CD14-positive monocyte (primary cell): ENCODE results near the gene DPM2. TPM values are rescaled to one million over a fixed set of nuclear protein-coding genes. Genes with fewer than 3 reads are reported as not detected.

ENCODE experiments used
- DNase-seq, 3 donors: peaks; one replicate each; pipeline ENCODE4 v3.0.0-alpha.2; 2011 to 2022
- H2AFZ ChIP-seq: 2 replicates; pipeline ENCODE4 v1.6.0; 2012; ENCODE audit warnings: mild to moderate bottlenecking, low read depth, low read length, inconsistent platforms; ENCODE audit not compliant: insufficient read depth, poor library complexity, severe bottlenecking
- H3K27ac ChIP-seq, 2 donors: 1 replicate in 1 of 2; 2 replicates in 1 of 2; pipeline ENCODE4 v1.5.1; 2012 to 2013; ENCODE audit warnings: low read length in 2 of 2, control low read depth in 1 of 2, inconsistent platforms in 1 of 2, low read depth in 1 of 2, mild to moderate bottlenecking in 1 of 2
- H3K27me3 ChIP-seq, 2 donors: one replicate each; pipeline versions ENCODE4 v1.6.0 to v1.6.1; 2011 to 2013; ENCODE audit warnings: low read length in 2 of 2; ENCODE audit not compliant: control insufficient read depth in 2 of 2, insufficient read depth in 2 of 2
- H3K36me3 ChIP-seq, 2 donors: replicated peaks in 1 of 2; 1 replicate in 1 of 2; 2 replicates in 1 of 2; pipeline versions ENCODE4 v1.5.1 to v1.6.1; 2012 to 2013; ENCODE audit warnings: low read length in 2 of 2, control low read depth in 1 of 2, inconsistent platforms in 1 of 2, mild to moderate bottlenecking in 1 of 2; ENCODE audit not compliant: insufficient read depth in 2 of 2, control insufficient read depth in 1 of 2
- H3K4me1 ChIP-seq, 2 donors: 1 replicate in 1 of 2; 2 replicates in 1 of 2; pipeline versions ENCODE4 v1.5.1 to v1.6.1; 2012 to 2013; ENCODE audit warnings: low read length in 2 of 2, control low read depth in 1 of 2, inconsistent platforms in 1 of 2, mild to moderate bottlenecking in 1 of 2, moderate library complexity in 1 of 2; ENCODE audit not compliant: insufficient read depth in 2 of 2, control insufficient read depth in 1 of 2
- H3K4me2 ChIP-seq: replicated peaks from 2 replicates; pipeline ENCODE3; 2012; ENCODE audit warnings: low read length, moderate library complexity, mild to moderate bottlenecking; ENCODE audit not compliant: poor library complexity, severe bottlenecking; ENCODE audit errors: extremely low read depth
- H3K4me3 ChIP-seq, 3 experiments: fragments of 200-600 bp in 1 of 3; sonication (generic) in 1 of 3; replicated peaks in 1 of 3; 1 replicate in 2 of 3; 2 replicates in 1 of 3; pipeline ENCODE4 v1.5.1; 2011 to 2013; ENCODE audit warnings: low read length in 3 of 3, mild to moderate bottlenecking in 3 of 3, control low read depth in 2 of 3, low read depth in 2 of 3, inconsistent platforms in 1 of 3, moderate library complexity in 1 of 3
- H3K79me2 ChIP-seq: 2 replicates; pipeline ENCODE4 v1.6.0; 2012; ENCODE audit warnings: mild to moderate bottlenecking, control low read depth, inconsistent platforms, low read length, moderate library complexity; ENCODE audit not compliant: insufficient read depth
- H3K9ac ChIP-seq: 2 replicates; pipeline ENCODE4 v1.6.0; 2017; ENCODE audit warnings: low read length, mild to moderate bottlenecking; ENCODE audit not compliant: insufficient read depth, poor library complexity, severe bottlenecking
- H3K9me3 ChIP-seq, 2 donors: replicated peaks in 1 of 2; 1 replicate in 1 of 2; 2 replicates in 1 of 2; pipeline versions ENCODE4 v1.5.1 to v1.6.1; 2012 to 2013; ENCODE audit warnings: low read length in 2 of 2, control low read depth in 1 of 2; ENCODE audit not compliant: control insufficient read depth in 1 of 2, insufficient read depth in 1 of 2
- H4K20me1 ChIP-seq: 2 replicates; pipeline ENCODE4 v1.6.0; 2012; ENCODE audit warnings: mild to moderate bottlenecking, low read length, control low read depth, moderate library complexity; ENCODE audit not compliant: insufficient read depth
- H3K27ac Mint-ChIP-seq, 7 donors: one replicate each; pipeline ENCODE4 v1.8.0; 2020; ENCODE audit warnings: mild to moderate bottlenecking in 7 of 7, mixed read lengths in 7 of 7, moderate library complexity in 6 of 7, inconsistent platforms in 2 of 7
- H3K27me3 Mint-ChIP-seq, 3 donors: one replicate each; pipeline ENCODE4 v1.8.0; 2021 to 2022; ENCODE audit warnings: low read depth in 3 of 3, mild to moderate bottlenecking in 3 of 3, mixed read lengths in 3 of 3, moderate library complexity in 3 of 3, inconsistent platforms in 1 of 3
- H3K36me3 Mint-ChIP-seq, 2 donors: one replicate each; pipeline ENCODE4 v1.8.0; 2020; ENCODE audit warnings: mixed read lengths in 2 of 2, inconsistent platforms in 1 of 2, mild to moderate bottlenecking in 1 of 2
- H3K4me1 Mint-ChIP-seq: one replicate; pipeline ENCODE4 v1.8.0; 2020; ENCODE audit warnings: mild to moderate bottlenecking, mixed read lengths
- H3K4me3 Mint-ChIP-seq, 2 donors: one replicate each; pipeline ENCODE4 v1.8.0; 2020; ENCODE audit warnings: mild to moderate bottlenecking in 2 of 2, mixed read lengths in 2 of 2, moderate library complexity in 1 of 2
- H3K9me3 Mint-ChIP-seq, 7 donors: one replicate each; pipeline ENCODE4 v1.8.0; 2020 to 2022; ENCODE audit warnings: mixed read lengths in 7 of 7, mild to moderate bottlenecking in 6 of 7, moderate library complexity in 6 of 7, inconsistent platforms in 2 of 7
- WGBS: methylation state at CpG from one replicate; pipeline ENCODE4 v1.1.5; 2013; ENCODE audit warnings: missing lambda C conversion rate; ENCODE audit not compliant: insufficient coverage; 5-methylcytosine and 5-hydroxymethylcytosine counted together
- intact Hi-C, 2 donors: fragments of 100-400 bp; cut with micrococcal nuclease; formaldehyde crosslinking; loops; one replicate each; pipeline versions ENCODE4 v1.15.0 to v1.15.1; 2023
- polyA plus RNA-seq, 3 donors: library from polyadenylated mRNA; depleted of rRNA in 1 of 3; unstranded in 2 of 3; stranded (reverse) in 1 of 3; fragments of 300-500 nt in 2 of 3; fragments of >200 nt in 1 of 3; fragmentation: Illumina TruSeq in 2 of 3; gene quantifications; 1 replicate in 2 of 3; 2 replicates in 1 of 3; pipeline ENCODE4 v1.2.3, GENCODE V29; 2012 to 2021
- TF ChIP-seq, protein P1 (sequence below): fragments of 200-600 bp; IDR thresholded peaks from one replicate; pipeline ENCODE4 v1.8.0; 2022; ENCODE audit warnings: antibody characterized with exemption, mild to moderate bottlenecking

Gene DPM2
- polyA plus RNA-seq, 3 donors: 22.4 to 28.7 (median 25.4) TPM

DNA sequence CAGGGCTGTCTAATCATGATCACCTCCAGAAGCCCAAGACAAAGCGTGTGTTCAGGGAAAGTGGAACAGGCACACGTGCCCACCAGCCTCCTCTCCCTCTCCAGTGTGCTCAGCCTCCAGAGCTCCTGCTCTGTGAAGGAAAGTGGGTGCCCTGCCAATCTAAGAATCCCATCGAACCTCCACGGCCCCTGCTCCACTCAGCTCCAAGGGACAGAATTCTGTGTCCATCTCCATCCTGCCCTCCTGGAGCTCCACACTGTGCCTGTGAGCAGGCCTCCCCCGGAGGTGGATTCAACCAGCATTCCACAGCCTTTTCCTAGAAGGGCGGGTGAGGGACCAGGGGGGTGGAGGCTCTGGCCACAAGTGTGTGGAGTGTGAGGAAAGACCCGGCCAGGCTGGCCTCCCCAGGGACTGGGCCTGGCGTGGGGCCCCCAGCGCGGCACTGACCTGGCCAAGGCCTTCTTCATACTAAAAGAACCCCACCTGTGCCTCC is 37.2 kb upstream of the DPM2 start:
- Mint-ChIP-seq H3K27me3 (peaks cover 11 to 15% (median 12%) of the 10 kb centered on the region in 3 donors), H3K36me3 (peaks cover 0 to 3% of the 10 kb centered on the region in 2 donors), H3K9me3 (peaks cover 0 to 4% (median 0%) of the 10 kb centered on the region in 7 donors), H3K27ac (no peak overlapping the region), H3K4me3 (no peak overlapping the region), H3K4me1 (peaks cover 25% of the 10 kb centered on the region)
- Histone ChIP-seq H3K4me1 (peaks cover 17 to 28% of the 10 kb centered on the region in 2 donors), H3K9me3 (no peaks in the 10 kb centered on the region), H3K9ac (no peak overlapping the region), H3K4me3 (no peak overlapping the region), H4K20me1 (peaks cover 12% of the 10 kb centered on the region), H3K79me2 (no peaks in the 10 kb centered on the region), H3K27ac (no peak overlapping the region), H3K36me3 (no peaks in the 10 kb centered on the region), H3K4me2 (no peak overlapping the region), H2AFZ (no peak overlapping the region), H3K27me3 (peaks cover 4 to 9% of the 10 kb centered on the region in 2 donors)
- intact Hi-C loops: no loop called here
- peak in 1 of 3 donors; percentile 2 for DNase-seq
- WGBS: 97% methylated on average over 5 of the region's 10 CpGs
- TF ChIP-seq, protein P1, sequence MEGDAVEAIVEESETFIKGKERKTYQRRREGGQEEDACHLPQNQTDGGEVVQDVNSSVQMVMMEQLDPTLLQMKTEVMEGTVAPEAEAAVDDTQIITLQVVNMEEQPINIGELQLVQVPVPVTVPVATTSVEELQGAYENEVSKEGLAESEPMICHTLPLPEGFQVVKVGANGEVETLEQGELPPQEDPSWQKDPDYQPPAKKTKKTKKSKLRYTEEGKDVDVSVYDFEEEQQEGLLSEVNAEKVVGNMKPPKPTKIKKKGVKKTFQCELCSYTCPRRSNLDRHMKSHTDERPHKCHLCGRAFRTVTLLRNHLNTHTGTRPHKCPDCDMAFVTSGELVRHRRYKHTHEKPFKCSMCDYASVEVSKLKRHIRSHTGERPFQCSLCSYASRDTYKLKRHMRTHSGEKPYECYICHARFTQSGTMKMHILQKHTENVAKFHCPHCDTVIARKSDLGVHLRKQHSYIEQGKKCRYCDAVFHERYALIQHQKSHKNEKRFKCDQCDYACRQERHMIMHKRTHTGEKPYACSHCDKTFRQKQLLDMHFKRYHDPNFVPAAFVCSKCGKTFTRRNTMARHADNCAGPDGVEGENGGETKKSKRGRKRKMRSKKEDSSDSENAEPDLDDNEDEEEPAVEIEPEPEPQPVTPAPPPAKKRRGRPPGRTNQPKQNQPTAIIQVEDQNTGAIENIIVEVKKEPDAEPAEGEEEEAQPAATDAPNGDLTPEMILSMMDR: no peak

DNA sequence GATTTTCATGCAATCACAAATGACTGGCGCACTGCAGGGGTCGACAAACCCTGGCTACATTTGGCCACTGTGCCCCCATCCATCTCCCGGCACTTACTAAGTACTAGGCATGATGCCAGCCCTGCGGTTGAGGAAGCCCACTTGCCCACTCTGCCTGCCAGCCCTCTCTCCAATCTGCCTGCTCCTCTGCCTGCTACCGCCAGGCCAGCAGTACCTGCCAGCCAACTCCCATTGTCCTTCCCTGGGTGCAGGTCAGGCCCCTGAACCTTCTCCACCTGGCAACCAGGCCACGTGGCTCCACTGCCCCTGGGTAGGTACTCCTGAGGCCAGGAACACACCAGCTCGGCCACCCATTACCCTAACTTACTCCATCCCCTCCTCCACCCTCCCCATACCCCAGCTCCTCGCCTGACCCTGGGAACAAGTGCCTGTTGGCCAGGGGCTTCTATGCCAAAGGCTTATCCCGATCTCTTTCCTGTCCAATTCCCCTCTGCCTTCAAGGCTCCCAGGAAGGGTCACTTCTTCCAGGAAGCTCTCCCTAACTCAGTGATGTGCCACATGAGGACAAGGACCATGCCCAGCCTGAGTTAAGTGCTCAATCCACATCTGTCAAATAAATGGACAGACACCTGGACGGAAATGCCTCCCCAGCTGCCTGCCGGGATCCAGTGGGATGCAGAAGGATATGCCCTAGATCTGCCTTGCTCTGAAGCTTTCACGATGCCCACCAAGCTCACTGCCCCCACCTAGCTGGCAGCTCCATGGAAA is 36.5 kb upstream of the DPM2 start:
- no peaks in the 10 kb centered on the region for H3K79me2 ChIP-seq
- peak overlapping the region in 1 of 2 donors; percentile 14 for H3K4me3 Mint-ChIP-seq
- no peak overlapping the region for H3K9ac ChIP-seq
- peaks cover 0 to 3% of the 10 kb centered on the region in 2 donors for H3K27me3 ChIP-seq
- no peak overlapping the region for H3K27ac ChIP-seq
- H2AFZ ChIP-seq: no peak overlapping the region
- H3K4me2 ChIP-seq: no peak overlapping the region
- H3K4me3 ChIP-seq: no peak overlapping the region
- no peak for DNase-seq
- peaks cover 5 to 9% (median 8%) of the 10 kb centered on the region in 3 donors for H3K27me3 Mint-ChIP-seq
- TF ChIP-seq, protein P1: no peak
- H3K4me1 ChIP-seq: peaks cover 10 to 21% of the 10 kb centered on the region in 2 donors
- peaks cover 10% of the 10 kb centered on the region for H4K20me1 ChIP-seq
- no peaks in the 10 kb centered on the region for H3K36me3 ChIP-seq
- H3K4me1 Mint-ChIP-seq: peaks cover 19% of the 10 kb centered on the region
- H3K9me3 Mint-ChIP-seq: peaks cover 0 to 2% (median 0%) of the 10 kb centered on the region in 7 donors
- no peak overlapping the region for H3K27ac Mint-ChIP-seq
- H3K9me3 ChIP-seq: no peaks in the 10 kb centered on the region
- intact Hi-C loops: no loop called here
- H3K36me3 Mint-ChIP-seq: peaks cover 0 to 2% of the 10 kb centered on the region in 2 donors
- WGBS: 75% methylated on average over 10 of the region's 12 CpGs
